ENCODE measurements around the gene TXNRD1. TPM values are rescaled to one million over a fixed set of nuclear protein-coding genes. Genes with fewer than 3 reads are reported as not detected.

The TXNRD1 gene
- total RNA-seq, 4 donors from 2014 or later = 94.1 to 240 (median 128) TPM

DNA sequence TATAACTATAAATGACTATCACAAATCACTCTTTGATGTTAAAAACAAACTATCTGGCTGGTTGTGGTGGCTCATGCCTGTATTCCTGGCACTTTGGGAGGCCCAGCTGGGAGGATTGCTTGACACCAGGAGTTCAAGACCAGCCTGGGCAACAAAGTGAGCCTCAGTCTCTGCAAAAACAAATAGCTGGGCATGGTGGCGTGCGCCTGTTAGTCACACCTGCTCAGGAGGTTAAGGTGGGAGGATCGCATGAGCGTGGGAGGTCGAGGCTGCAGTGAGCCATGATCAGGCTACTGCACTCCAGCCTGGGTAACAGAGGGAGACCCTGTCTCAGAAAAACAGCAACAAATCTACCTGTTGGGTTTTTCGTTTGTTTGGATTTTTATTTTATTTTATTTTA lies 5.4 kb downstream of the TXNRD1 start:
- Histone ChIP-seq H3K4me1 (peaks cover 0 to 16% (median 0%) of the 10 kb centered on the region in 4 donors), H3K27me3 (no peaks in the 10 kb centered on the region)
- DNase-seq = no peak

DNA sequence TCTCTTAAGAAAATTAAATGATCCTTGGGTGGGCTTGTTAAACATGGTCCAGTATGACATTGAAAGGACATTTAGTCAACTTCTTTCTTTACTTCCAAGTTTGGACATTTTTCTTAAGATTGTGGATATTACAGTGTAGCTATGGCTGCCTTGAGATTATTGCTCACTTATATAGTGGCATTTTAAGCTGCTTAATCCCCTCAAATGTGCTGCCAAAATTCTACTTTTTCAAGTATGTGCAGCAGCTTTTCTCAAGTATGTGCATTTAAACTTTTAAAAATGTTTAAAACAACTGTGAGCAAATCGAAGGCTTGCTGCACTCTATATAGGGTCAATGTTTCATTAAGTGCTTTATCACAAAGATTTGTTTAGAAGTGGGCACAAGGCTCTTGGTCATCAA lies 7.4 kb downstream of the TXNRD1 start:
- Histone ChIP-seq H3K27ac (no peak overlapping the region), H3K9me3 (no peaks in the 10 kb centered on the region), H3K36me3 (no peaks in the 10 kb centered on the region), H3K27me3 (no peaks in the 10 kb centered on the region), H3K4me1 (peaks cover 0 to 16% (median 0%) of the 10 kb centered on the region in 4 donors), H3K4me3 (no peak overlapping the region)
- no peak for DNase-seq
- no peak for TF ChIP-seq POLR2A (IDR thresholded peaks at IDR 0.05)
- TF ChIP-seq, protein P1, sequence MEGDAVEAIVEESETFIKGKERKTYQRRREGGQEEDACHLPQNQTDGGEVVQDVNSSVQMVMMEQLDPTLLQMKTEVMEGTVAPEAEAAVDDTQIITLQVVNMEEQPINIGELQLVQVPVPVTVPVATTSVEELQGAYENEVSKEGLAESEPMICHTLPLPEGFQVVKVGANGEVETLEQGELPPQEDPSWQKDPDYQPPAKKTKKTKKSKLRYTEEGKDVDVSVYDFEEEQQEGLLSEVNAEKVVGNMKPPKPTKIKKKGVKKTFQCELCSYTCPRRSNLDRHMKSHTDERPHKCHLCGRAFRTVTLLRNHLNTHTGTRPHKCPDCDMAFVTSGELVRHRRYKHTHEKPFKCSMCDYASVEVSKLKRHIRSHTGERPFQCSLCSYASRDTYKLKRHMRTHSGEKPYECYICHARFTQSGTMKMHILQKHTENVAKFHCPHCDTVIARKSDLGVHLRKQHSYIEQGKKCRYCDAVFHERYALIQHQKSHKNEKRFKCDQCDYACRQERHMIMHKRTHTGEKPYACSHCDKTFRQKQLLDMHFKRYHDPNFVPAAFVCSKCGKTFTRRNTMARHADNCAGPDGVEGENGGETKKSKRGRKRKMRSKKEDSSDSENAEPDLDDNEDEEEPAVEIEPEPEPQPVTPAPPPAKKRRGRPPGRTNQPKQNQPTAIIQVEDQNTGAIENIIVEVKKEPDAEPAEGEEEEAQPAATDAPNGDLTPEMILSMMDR (IDR thresholded peaks at IDR 0.05) = no peak

More for the DNA sequence above, 5.4 kb downstream of the TXNRD1 start:
- no peak for TF ChIP-seq POLR2A (IDR thresholded peaks at IDR 0.05)
- TF ChIP-seq, protein P1 (IDR thresholded peaks at IDR 0.05) = no peak
- no peak overlapping the region for H3K4me3 ChIP-seq
- H3K9me3 ChIP-seq = no peaks in the 10 kb centered on the region
- no peaks in the 10 kb centered on the region for H3K36me3 ChIP-seq
- H3K27ac ChIP-seq = peak overlapping the region in 1 of 4 donors; percentile 73

DNA sequence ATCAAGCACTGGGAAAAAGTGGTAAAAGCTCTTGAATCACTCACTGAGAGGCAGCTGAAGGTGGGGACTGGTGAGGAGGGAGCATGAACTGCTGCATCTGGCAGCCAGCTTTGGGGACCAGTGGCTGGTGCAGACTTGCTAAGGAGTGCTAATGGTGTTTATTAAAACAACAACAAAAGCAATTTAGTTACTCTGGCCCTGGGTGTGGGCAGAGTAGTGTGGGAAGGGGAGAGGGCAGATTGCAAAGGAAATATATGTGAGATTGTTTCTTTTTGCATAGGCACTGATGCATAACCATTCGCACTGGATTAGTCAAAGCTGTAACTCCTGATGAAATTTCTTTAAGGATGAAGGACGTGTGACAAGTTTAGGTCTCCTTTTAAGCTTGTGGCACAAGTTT lies 8.1 kb downstream of the TXNRD1 start:
- H3K4me3 ChIP-seq = no peak overlapping the region
- no peaks in the 10 kb centered on the region for H3K9me3 ChIP-seq
- DNase-seq = no peak
- TF ChIP-seq, protein P1 (IDR thresholded peaks at IDR 0.05) = no peak
- TF ChIP-seq POLR2A (IDR thresholded peaks at IDR 0.05) = no peak
- H3K27ac ChIP-seq = no peak overlapping the region
- no peaks in the 10 kb centered on the region for H3K36me3 ChIP-seq
- H3K27me3 ChIP-seq = no peaks in the 10 kb centered on the region
- peaks cover 0 to 16% (median 0%) of the 10 kb centered on the region in 4 donors for H3K4me1 ChIP-seq

DNA sequence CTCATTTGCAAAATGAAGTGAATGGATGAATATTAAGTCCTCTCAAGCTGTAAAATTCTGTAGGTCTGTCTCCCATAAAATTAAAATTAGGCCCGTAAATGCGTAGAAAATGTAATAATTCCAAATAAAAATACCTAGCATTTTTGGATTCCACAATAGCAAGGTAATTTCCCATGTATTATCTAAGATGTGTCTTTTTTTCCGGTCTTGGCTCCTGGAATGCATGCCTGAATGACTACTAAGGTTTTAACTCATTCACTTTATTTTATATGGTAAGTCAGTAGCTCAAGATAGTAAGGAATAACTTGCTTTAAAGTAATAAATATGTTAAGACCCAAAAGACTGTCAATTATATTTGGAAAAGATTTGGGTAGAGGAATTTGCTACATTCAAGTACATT lies 11.1 kb downstream of the TXNRD1 start:
- TF ChIP-seq POLR2A (IDR thresholded peaks at IDR 0.05) = no peak
- TF ChIP-seq, protein P1 (IDR thresholded peaks at IDR 0.05) = no peak
- Histone ChIP-seq H3K4me1 (no peaks in the 10 kb centered on the region), H3K27ac (no peak overlapping the region), H3K9me3 (no peaks in the 10 kb centered on the region), H3K4me3 (no peak overlapping the region), H3K27me3 (no peaks in the 10 kb centered on the region), H3K36me3 (no peaks in the 10 kb centered on the region)
- no peak for DNase-seq

DNA sequence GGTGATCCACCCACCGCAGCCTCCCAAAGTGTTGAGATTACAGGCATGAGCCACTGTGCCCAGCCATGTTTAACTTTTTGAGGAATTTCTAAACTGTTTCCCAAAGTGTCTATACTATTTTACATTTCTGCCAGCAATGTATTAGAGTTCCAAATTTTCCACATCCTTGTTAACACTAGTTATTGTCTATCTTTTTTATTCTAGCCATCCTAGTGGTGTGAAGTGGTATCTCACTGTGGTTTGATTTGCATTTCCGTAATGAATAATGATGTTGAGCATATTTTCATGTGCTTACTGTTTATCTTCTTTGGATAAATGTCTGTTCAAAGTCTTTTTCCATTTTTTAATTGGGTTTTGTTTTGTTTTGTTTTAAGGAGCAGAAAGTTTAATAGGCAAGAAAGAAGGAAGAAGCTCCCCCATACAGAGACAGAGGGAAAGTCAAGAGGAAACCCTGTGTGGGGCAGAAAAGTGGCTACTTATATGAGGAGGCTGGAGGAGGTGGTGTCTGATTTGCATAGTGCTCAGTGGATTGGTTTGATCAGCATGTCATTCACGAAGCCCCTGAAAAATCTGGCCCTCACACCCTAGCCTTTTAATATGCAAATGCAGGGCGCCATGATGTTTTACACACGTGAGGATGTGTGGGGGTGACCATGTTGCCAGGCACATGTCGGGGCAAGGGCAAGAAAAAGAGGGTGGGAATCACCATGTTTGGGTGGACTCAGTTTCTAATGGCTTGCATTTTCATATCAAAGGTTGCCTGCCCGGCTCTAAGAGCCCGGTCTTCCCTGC lies 14.9 kb downstream of the TXNRD1 start:
- Histone ChIP-seq H3K9me3 (peaks cover 0 to 13% (median 7%) of the 10 kb centered on the region in 4 donors), H3K4me3 (no peak overlapping the region), H3K27ac (no peak overlapping the region), H3K36me3 (no peaks in the 10 kb centered on the region), H3K27me3 (no peaks in the 10 kb centered on the region), H3K4me1 (no peaks in the 10 kb centered on the region)
- TF ChIP-seq, protein P1 (IDR thresholded peaks at IDR 0.05) = peak in 2 of 6 experiments; percentile 9 to 56
- TF ChIP-seq POLR2A (IDR thresholded peaks at IDR 0.05) = no peak
- DNase-seq = no peak

Data from Peyer's patch (tissue), 4 donors.